K562 (cell line): ENCODE results near the gene CUTA. TPM values are rescaled to one million over a fixed set of nuclear protein-coding genes. Genes with fewer than 3 reads are reported as not detected.

Experiments used
- ATAC-seq: fragments of 200-7000 bp; cut with Tn5 transposase; 3 replicates; pipeline ENCODE4 v1.9.1; 2020; ENCODE audit warnings: moderate library complexity
- BruUV-seq: library from RNA; stranded (reverse); fragments of 400-500 nt; replicated peaks from 2 replicates; lab custom pipeline; 2021; lab: Mats Ljungman, UMichigan
- CTCF ChIA-PET: fragments of 300-600 bp; formaldehyde crosslinking; extraction: SDS; loops from one replicate; lab custom pipeline; 2021; ENCODE audit warnings: low intra/inter-chr PET ratio; lab: Yijun Ruan, JAX
- POLR2A ChIA-PET: fragments of 300-600, 350-650 bp; sonication (Branson Sonifier 250); formaldehyde crosslinking; extraction: SDS; loops from one replicate; lab custom pipeline; 2021; ENCODE audit warnings: antibody characterized with exemption, inconsistent platforms; lab: Yijun Ruan, JAX
- DNase-seq, 4 experiments: peaks; one replicate each; pipeline versions ENCODE4 v3.0.0 to v3.0.0-alpha.2; 2011 to 2018; ENCODE audit warnings: low spot score in 3 of 4, mixed read lengths in 3 of 4; ENCODE audit errors: extremely low read depth in 1 of 4
- FAIRE-seq: peaks from 2 replicates; lab custom pipeline; 2011; peaks lifted over from hg19 to GRCh38; lab: Jason Lieb, UNC
- H2AFZ ChIP-seq: 2 replicates; pipeline ENCODE4 v1.6.0; 2011; ENCODE audit warnings: low read depth, low read length, control low read depth, inconsistent platforms
- H3K27ac ChIP-seq: fragments of 200-600 bp; 3 replicates; pipeline ENCODE4 v1.8.0; 2011; ENCODE audit warnings: low read depth, mild to moderate bottlenecking, control low read depth, inconsistent platforms, low read length, moderate library complexity, mixed read lengths; ENCODE audit errors: extremely low read depth
- H3K27me3 ChIP-seq, 2 experiments: fragments of 300-600 bp in 1 of 2; 2 replicates in 1 of 2; 3 replicates in 1 of 2; pipeline versions ENCODE4 v1.6.0 to v1.8.0; 2011; ENCODE audit warnings: inconsistent platforms in 2 of 2, low read length in 2 of 2, mild to moderate bottlenecking in 1 of 2, mixed read lengths in 1 of 2, moderate library complexity in 1 of 2; ENCODE audit not compliant: control insufficient read depth in 2 of 2, insufficient read depth in 2 of 2
- H3K36me3 ChIP-seq: fragments of 300-600 bp; 3 replicates; pipeline ENCODE4 v1.8.0; 2011; ENCODE audit warnings: mild to moderate bottlenecking, low read length, inconsistent platforms; ENCODE audit not compliant: control insufficient read depth, insufficient read depth
- H3K4me1 ChIP-seq, 2 experiments: fragments of 200-600 bp in 1 of 2; replicated peaks in 1 of 2; 2 replicates in 1 of 2; 3 replicates in 1 of 2; pipeline versions ENCODE4 v1.5.1 to v1.8.0; 2011; ENCODE audit warnings: inconsistent platforms in 2 of 2, low read length in 2 of 2, mild to moderate bottlenecking in 1 of 2, mixed read lengths in 1 of 2, moderate library complexity in 1 of 2; ENCODE audit not compliant: control insufficient read depth in 2 of 2, insufficient read depth in 2 of 2
- H3K4me2 ChIP-seq: 2 replicates; pipeline ENCODE4 v1.6.1; 2011; ENCODE audit warnings: low read length, control low read depth, inconsistent platforms, mixed read lengths; ENCODE audit not compliant: insufficient read depth
- H3K4me3 ChIP-seq: fragments of 200-600 bp; sonication (generic), shearing (Covaris generic); 2 replicates; pipeline ENCODE4 v1.5.1; 2016; ENCODE audit warnings: control low read depth, inconsistent platforms
- H3K79me2 ChIP-seq: fragments of 200-600 bp; 3 replicates; pipeline ENCODE4 v1.8.0; 2011; ENCODE audit warnings: low read length, inconsistent platforms; ENCODE audit not compliant: control insufficient read depth, insufficient read depth
- H3K9ac ChIP-seq, 2 experiments: 2 replicates each; pipeline versions ENCODE4 v1.6.0 to v1.6.1; 2011; ENCODE audit warnings: low read depth in 2 of 2, low read length in 2 of 2, control low read depth in 1 of 2, inconsistent platforms in 1 of 2, mild to moderate bottlenecking in 1 of 2, mixed read lengths in 1 of 2; ENCODE audit not compliant: insufficient read depth in 1 of 2
- H3K9me1 ChIP-seq: one replicate; pipeline ENCODE4 v1.6.0; 2011; ENCODE audit warnings: inconsistent platforms, mild to moderate bottlenecking, low read length, moderate library complexity; ENCODE audit not compliant: control insufficient read depth, insufficient read depth
- H3K9me3 ChIP-seq: replicated peaks from 2 replicates; pipeline ENCODE4 v1.5.1; 2011; ENCODE audit warnings: low read depth, low read length, inconsistent platforms; ENCODE audit not compliant: control insufficient read depth, insufficient read depth
- H4K20me1 ChIP-seq: replicated peaks from 2 replicates; pipeline ENCODE4 v1.6.1; 2011; ENCODE audit warnings: low read length, inconsistent platforms, mixed read lengths; ENCODE audit not compliant: control insufficient read depth, insufficient read depth
- ARHGAP35 ChIP-seq: fragments of 450-650 bp; IDR thresholded peaks from 2 replicates; pipeline ENCODE4 v1.6.1; 2018; ENCODE audit not compliant: partially characterized antibody
- ARNT ChIP-seq, 2 experiments: fragments of 450-650 bp; IDR thresholded peaks; 2 replicates each; pipeline ENCODE4 v1.6.1; 2016; ENCODE audit warnings: mild to moderate bottlenecking in 1 of 2
- ELF2 ChIP-seq: fragments of 250-450 bp; sonication (Bioruptor Pico); IDR thresholded peaks from 2 replicates; pipeline ENCODE4 v1.5.0; 2021; ENCODE audit warnings: mild to moderate bottlenecking
- ETV5 ChIP-seq: sonication (generic); formaldehyde crosslinking; IDR thresholded peaks from 2 replicates; pipeline ENCODE4 v1.4.0; 2020; ENCODE audit warnings: low read depth, mild to moderate bottlenecking, missing genetic modification reagents
- FOXA3 ChIP-seq, 2 experiments: fragments of 450-650 bp in 1 of 2; sonication (generic) in 1 of 2; formaldehyde crosslinking; IDR thresholded peaks in 1 of 2; conservative IDR thresholded peaks in 1 of 2; 2 replicates each; pipeline versions ENCODE4 v1.4.0 to v1.8.0; 2020 to 2022; ENCODE audit warnings: mild to moderate bottlenecking in 2 of 2, missing genetic modification reagents in 1 of 2
- PHTF2 ChIP-seq: fragments of 250-450 bp; sonication (Bioruptor Pico); IDR thresholded peaks from 2 replicates; pipeline ENCODE4 v1.5.0; 2021; ENCODE audit warnings: mild to moderate bottlenecking
- RB1 ChIP-seq: fragments of 450-650 bp; IDR thresholded peaks from 2 replicates; pipeline ENCODE4 v1.6.1; 2017; ENCODE audit warnings: low read depth, mild to moderate bottlenecking
- SMARCA5 ChIP-seq: fragments of 450-650 bp; IDR thresholded peaks from 2 replicates; pipeline ENCODE4 v1.6.1; 2016
- SOX6 ChIP-seq: fragments of 450-650 bp; IDR thresholded peaks from 2 replicates; pipeline ENCODE4 v1.6.1; 2014; ENCODE audit warnings: mild to moderate bottlenecking
- SP2 ChIP-seq: IDR thresholded peaks from 2 replicates; pipeline ENCODE4 v1.6.1; 2011; ENCODE audit warnings: mild to moderate bottlenecking, low read depth, low read length, moderate library complexity; ENCODE audit not compliant: poor library complexity, severe bottlenecking; ENCODE audit errors: extremely low read depth
- TCF7 ChIP-seq: sonication (generic); IDR thresholded peaks from 2 replicates; pipeline ENCODE4 v1.6.1; 2016; ENCODE audit warnings: antibody characterized with exemption, borderline replicate concordance
- TEAD1 ChIP-seq, 2 experiments: fragments of 450-650 bp in 1 of 2; sonication (generic) in 1 of 2; formaldehyde crosslinking; IDR thresholded peaks; 2 replicates each; pipeline versions ENCODE4 v1.4.0 to v1.8.0; 2020 to 2022; ENCODE audit warnings: mild to moderate bottlenecking in 2 of 2, missing genetic modification reagents in 1 of 2
- ZBTB12 ChIP-seq: fragments of 250-450 bp; sonication (Bioruptor Pico); IDR thresholded peaks from 2 replicates; pipeline ENCODE4 v1.4.0; 2020
- ZBTB7A ChIP-seq: IDR thresholded peaks from 2 replicates; pipeline ENCODE4 v1.6.1; 2011; ENCODE audit warnings: low read depth, mild to moderate bottlenecking, low read length, moderate library complexity, borderline replicate concordance; ENCODE audit not compliant: control insufficient read depth
- ZFP91 ChIP-seq: sonication (generic); formaldehyde crosslinking; IDR thresholded peaks from 2 replicates; pipeline ENCODE4 v1.8.0; 2022; ENCODE audit warnings: mild to moderate bottlenecking, missing genetic modification reagents
- ZKSCAN1 ChIP-seq: fragments of 150-350 bp; IDR thresholded peaks from 2 replicates; pipeline ENCODE4 v1.6.1; 2016; ENCODE audit warnings: low read depth, low read length
- ZNF232 ChIP-seq: sonication (generic); formaldehyde crosslinking; IDR thresholded peaks from 2 replicates; pipeline ENCODE4 v1.8.0; 2022; ENCODE audit warnings: mild to moderate bottlenecking, missing genetic modification reagents
- ZNF444 ChIP-seq: fragments of 250-450 bp; sonication (Bioruptor Pico); IDR thresholded peaks from 2 replicates; pipeline ENCODE4 v1.4.0; 2020; ENCODE audit warnings: mild to moderate bottlenecking, moderate library complexity
- WGBS: fragments of 100-300 bp; shearing (Covaris generic); methylation state at CpG from one replicate; pipeline ENCODE4 v1.1.6; 2016; ENCODE audit warnings: low coverage, mixed read lengths; ENCODE audit not compliant: insufficient coverage; ENCODE audit errors: missing lambda C conversion rate; 5-methylcytosine and 5-hydroxymethylcytosine counted together
- in situ Hi-C: fragments of 300-500 bp; cut with MboI; formaldehyde crosslinking; loops from 4 replicates; pipeline ENCODE4 v1.15.0; 2018; ENCODE audit warnings: inconsistent platforms, mixed read lengths
- intact Hi-C: fragments of 100-400 bp; cut with micrococcal nuclease; formaldehyde crosslinking; loops from 2 replicates; pipeline ENCODE4 v1.14.2; 2022
- polyA plus RNA-seq, 8 experiments: library from polyadenylated mRNA; depleted of rRNA in 4 of 8; stranded (reverse) in 5 of 8; unstranded in 3 of 8; fragments of >200 nt; fragmentation: Nextera tagmentation in 2 of 8; fragmentation: Illumina TruSeq in 1 of 8; extraction: Ambion mirVana in 2 of 8; extraction: Trizol in 1 of 8; gene quantifications; 2 replicates each; pipeline versions ENCODE4 v1.2.1 to v1.2.3, GENCODE V29; 2011 to 2014; ENCODE audit warnings: inconsistent platforms in 1 of 8, missing spikeins in 1 of 8
- total RNA-seq, 7 experiments: library from RNA; depleted of rRNA in 6 of 7; stranded (reverse); fragments of >200 nt in 6 of 7; fragmentation: Illumina TruSeq in 2 of 7; extraction: Trizol in 2 of 7; gene quantifications; 2 replicates each; pipeline versions ENCODE4 v1.2.1 to v1.2.3, GENCODE V29; 2011 to 2021; ENCODE audit warnings: low replicate concordance in 1 of 7

Gene CUTA
- total and polyA plus RNA-seq, 9 of the 15 experiments (the other 6 are each of a cell fraction or from before 2014, with no cell fraction given), result 166 to 682 (median 310) TPM

GRCh38 chr6:33440649-33441309 is 22.9 kb upstream of the CUTA start (continued):
- TF ChIP-seq ZKSCAN1 (no peak), ZNF232 (CRISPR knock-in tag) (no peak)

GRCh38 chr6:33439956-33440648 is 22.2 kb upstream of the CUTA start:
- BruUV-seq, result no TSS peak
- FAIRE-seq, result peak; percentile 87
- TF ChIP-seq SOX6, result no peak
- 0 out of 2 replicates have a peak, but pooled peaks have one; percentile 15 for TF ChIP-seq SMARCA5
- TF ChIP-seq TEAD1 (CRISPR knock-in tag; IDR thresholded peaks at IDR 0.05), result 0 out of 4 replicates have a peak, but pooled peaks of 1 of the 2 experiments have one; percentile 4
- no peak for TF ChIP-seq ETV5
- TF ChIP-seq ELF2, result 0 out of 2 replicates have a peak, but pooled peaks have one; percentile 20
- TF ChIP-seq RB1, result no peak
- TF ChIP-seq ZBTB12 (CRISPR knock-in tag), result no peak
- peak; percentile 79 for TF ChIP-seq ARHGAP35
- no peak for TF ChIP-seq TCF7
- no peak for TF ChIP-seq PHTF2 (CRISPR knock-in tag)
- no peak for TF ChIP-seq ZFP91 (CRISPR knock-in tag)
- no peak for TF ChIP-seq ARNT (IDR thresholded peaks at IDR 0.05)
- no peak for TF ChIP-seq SP2
- no peak for TF ChIP-seq ZBTB7A
- TF ChIP-seq FOXA3 (CRISPR knock-in tag; conservative IDR thresholded peaks at IDR 0.05 in 1 of 2, IDR thresholded peaks at IDR 0.05 in 1 of 2), result no peak
- no peak for TF ChIP-seq ZNF444

More at GRCh38 chr6:33439956-33440648, 22.2 kb upstream of the CUTA start:
- DNase-seq, result peak; percentile 66 to 78 (median 74)
- Histone ChIP-seq H3K9me3 (no peaks in the 10 kb centered on the region), H3K4me3 (no peak overlapping the region), H2AFZ (peak overlapping the region; percentile 70), H3K9ac (peak overlapping the region; percentile 32 to 72; a peak in 3 of 4 replicates), H3K27ac (peak overlapping the region; percentile 53; the same call in 2 of the 3 replicates), H3K79me2 (no peaks in the 10 kb centered on the region), H3K27me3 (no peaks in the 10 kb centered on the region), H3K9me1 (peaks cover 3% of the 10 kb centered on the region), H3K36me3 (peaks cover 76% of the 10 kb centered on the region), H3K4me2 (peak overlapping the region; percentile 71), H4K20me1 (no peaks in the 10 kb centered on the region; the same call in 1 of the 2 replicates), H3K4me1 (peaks cover 19 to 32% of the 10 kb centered on the region in 2 experiments)
- CTCF ChIA-PET, result no interaction called here
- intact Hi-C loops, result no loop called here
- ATAC-seq, result peak; percentile 73
- POLR2A ChIA-PET, result interaction anchor here (0.6 to 3.8 kb wide), 14 partner anchors 9 to 525 kb away, joined by 3 to 30 read pairs (median 4); partner anchors contain the start of genes PFDN6, RPS18, VPS52 and WDR46
- in situ Hi-C loops, result no loop called here
- WGBS, result 29% methylated on average over 8 of the region's 9 CpGs
